Measurements from ENCODE around the gene PALLD. TPM values are rescaled to one million over a fixed set of nuclear protein-coding genes. Genes with fewer than 3 reads are reported as not detected.
A peak's percentile ranks its signal among the peaks of the same experiment; 100 is the strongest.

PALLD gene
- total RNA-seq, 1 donor from 2014 or later: 58.7 TPM

GRCh38 chr4:168480931-168481611, 15.8 kb upstream of the PALLD start:
- Mint-ChIP-seq H3K27me3 (ENCODE audit: low read depth) (peaks cover 2% of the 10 kb centered on the region), H3K36me3 (ENCODE audit: low read depth) (peaks cover 3% of the 10 kb centered on the region), H3K4me1 (peaks cover 8% of the 10 kb centered on the region), H3K4me3 (peak overlapping the region; percentile 89), H3K9me3 (peaks cover 3% of the 10 kb centered on the region), H3K27ac (ENCODE audit: unreplicated experiment) (no peak overlapping the region)
- no peak for TF ChIP-seq CTCF (conservative IDR thresholded peaks at IDR 0.05)
- no peak for DNase-seq (ENCODE audit: low read depth, low spot score)

DNA sequence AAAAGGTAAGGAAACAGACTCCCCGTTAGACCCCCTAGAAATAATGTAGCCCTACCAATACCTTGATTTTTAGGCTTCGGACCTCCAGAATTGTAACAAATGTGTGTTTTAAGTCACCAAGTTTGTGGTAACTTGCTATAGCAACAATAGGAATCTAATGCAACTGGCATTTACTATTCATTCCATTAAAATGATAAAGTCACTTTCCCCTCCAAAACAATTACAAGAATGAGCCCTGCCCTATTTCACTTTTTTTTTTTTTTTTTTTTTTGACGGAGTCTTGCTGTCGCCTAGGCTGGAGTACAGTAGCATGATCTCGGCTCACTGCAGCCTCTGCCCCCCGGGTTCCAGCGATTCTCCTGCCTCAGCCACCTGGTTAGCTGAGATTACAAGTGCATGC, 13.0 kb upstream of the PALLD start:
- no peak overlapping the region for H3K27ac Mint-ChIP-seq (ENCODE audit: unreplicated experiment)
- H3K36me3 Mint-ChIP-seq (ENCODE audit: low read depth): peaks cover 2% of the 10 kb centered on the region
- peaks cover 3% of the 10 kb centered on the region for H3K9me3 Mint-ChIP-seq

DNA sequence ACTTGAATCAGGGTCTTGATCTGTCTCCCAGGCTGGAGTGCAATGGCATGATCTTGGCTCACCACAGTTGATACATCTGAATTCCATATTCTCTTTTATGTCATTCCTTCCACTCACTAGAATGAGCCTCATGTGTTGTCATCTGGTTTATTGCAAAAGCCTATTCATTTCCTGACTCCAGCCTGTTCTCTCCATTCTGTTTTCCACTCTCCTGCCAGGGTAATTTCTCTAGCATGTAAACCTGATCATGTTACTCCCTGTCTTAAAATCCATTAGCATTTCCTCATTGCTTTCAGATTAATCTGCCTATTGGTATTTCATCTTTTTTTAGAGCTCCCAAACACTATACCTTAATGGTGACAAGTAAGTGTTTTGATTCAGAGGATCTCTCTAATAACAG, 12.2 kb upstream of the PALLD start:
- DNase-seq (ENCODE audit: low read depth, low spot score): no peak
- no peak overlapping the region for H3K4me3 Mint-ChIP-seq
- no peak for TF ChIP-seq CTCF (conservative IDR thresholded peaks at IDR 0.05)
- peaks cover 2% of the 10 kb centered on the region for H3K27me3 Mint-ChIP-seq (ENCODE audit: low read depth)
- no peak overlapping the region for H3K27ac Mint-ChIP-seq (ENCODE audit: unreplicated experiment)
- no peaks in the 10 kb centered on the region for H3K9me3 Mint-ChIP-seq
- no peaks in the 10 kb centered on the region for H3K36me3 Mint-ChIP-seq (ENCODE audit: low read depth)
- peaks cover 8% of the 10 kb centered on the region for H3K4me1 Mint-ChIP-seq

More for the DNA sequence above, 13.0 kb upstream of the PALLD start:
- DNase-seq (ENCODE audit: low read depth, low spot score): no peak
- no peak overlapping the region for H3K4me3 Mint-ChIP-seq
- H3K27me3 Mint-ChIP-seq (ENCODE audit: low read depth): peaks cover 2% of the 10 kb centered on the region
- no peak for TF ChIP-seq CTCF (conservative IDR thresholded peaks at IDR 0.05)
- peaks cover 8% of the 10 kb centered on the region for H3K4me1 Mint-ChIP-seq

- Mint-ChIP-seq H3K4me3 (no peak overlapping the region), H3K4me1 (peaks cover 7% of the 10 kb centered on the region), H3K9me3 (no peaks in the 10 kb centered on the region), H3K36me3 (ENCODE audit: low read depth) (no peaks in the 10 kb centered on the region), H3K27me3 (ENCODE audit: low read depth) (peaks cover under 1% of the 10 kb centered on the region), H3K27ac (ENCODE audit: unreplicated experiment) (no peak overlapping the region)
- no peak for DNase-seq (ENCODE audit: low read depth, low spot score)
- TF ChIP-seq CTCF (conservative IDR thresholded peaks at IDR 0.05): no peak
These were observed 11.5 kb upstream of the PALLD start for GRCh38 chr4:168485156-168485910.

GRCh38 chr4:168486912-168487281, 10.0 kb upstream of the PALLD start:
- Mint-ChIP-seq H3K4me1 (no peaks in the 10 kb centered on the region), H3K27me3 (ENCODE audit: low read depth) (no peaks in the 10 kb centered on the region), H3K27ac (ENCODE audit: unreplicated experiment) (no peak overlapping the region), H3K36me3 (ENCODE audit: low read depth) (no peaks in the 10 kb centered on the region), H3K4me3 (no peak overlapping the region), H3K9me3 (no peaks in the 10 kb centered on the region)
- DNase-seq (ENCODE audit: low read depth, low spot score): no peak
- TF ChIP-seq CTCF (conservative IDR thresholded peaks at IDR 0.05): no peak

Data from neural crest cell (in vitro differentiated cells).